SK-N-MC (cell line): ENCODE results near the gene EPHX1.

Experiments
- EZH2 ChIP-seq: fragments of 200-600 bp; sonication (generic); IDR thresholded peaks from one replicate; pipeline ENCODE4 v1.6.1; 2017; ENCODE audit warnings: antibody characterized with exemption
- FOXP2 ChIP-seq: optimal IDR thresholded peaks from 2 replicates; pipeline ENCODE3; 2011; ENCODE audit warnings: mild to moderate bottlenecking, moderate library complexity; ENCODE audit not compliant: insufficient read depth; ENCODE audit errors: extremely low read length, control extremely low read depth
- POLR2AphosphoS5 ChIP-seq: IDR thresholded peaks from 2 replicates; pipeline ENCODE4 v1.6.1; 2012; ENCODE audit warnings: mild to moderate bottlenecking, low read depth, low read length, borderline replicate concordance

DNA sequence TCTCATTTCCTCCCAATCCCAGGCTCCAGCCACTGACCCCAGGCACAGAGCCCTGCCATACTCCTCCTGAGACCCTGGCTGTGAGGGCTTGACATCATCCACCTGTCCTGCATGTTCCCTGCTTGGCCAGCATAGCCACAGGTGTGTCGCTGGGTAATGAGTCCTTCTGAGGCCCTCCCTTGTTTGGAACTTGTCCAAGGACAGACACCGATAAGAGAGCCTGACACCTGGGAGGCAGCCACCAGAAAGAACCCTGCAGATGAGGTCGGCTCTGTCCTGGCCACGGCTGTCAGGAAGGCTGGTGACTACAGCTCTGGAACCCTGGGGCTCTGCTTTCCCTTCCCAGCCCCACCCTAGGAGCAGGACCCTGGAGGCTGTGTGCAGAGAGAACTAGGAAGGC lies 37.7 kb downstream of the EPHX1 start:
- TF ChIP-seq EZH2 (no peak), POLR2AphosphoS5 (no peak), FOXP2 (no peak)
